Coronary artery (tissue), 2 donors: ENCODE measurements around the gene ARL4A.
"Not testable (repeated sequence)": the region's sequence is repeated elsewhere in the genome, so short reads cannot be mapped to it uniquely, and the experiment has no call there.

Experiments used
- DNase-seq: peaks from one replicate; pipeline ENCODE4 v3.0.0-alpha.2; 2017; ENCODE audit warnings: low spot score
- H3K27ac ChIP-seq, 2 donors: fragments of 200-600 bp; sonication (generic); one replicate each; pipeline ENCODE4 v1.5.1; 2016 to 2019
- H3K4me3 ChIP-seq: fragments of 200-600 bp; sonication (generic); 2 replicates; pipeline ENCODE4 v1.5.1; 2016; ENCODE audit warnings: mild to moderate bottlenecking, moderate library complexity
- CTCF ChIP-seq: fragments of 200-600 bp; sonication (generic); IDR thresholded peaks from one replicate; pipeline ENCODE4 v1.5.1; 2019; ENCODE audit warnings: antibody characterized with exemption

ARL4A gene

GRCh38 chr7:12650080-12650479 is 37.4 kb upstream of the ARL4A start:
- DNase-seq: no peak
- H3K4me3 ChIP-seq: no peak overlapping the region
- no peak for TF ChIP-seq CTCF
- H3K27ac ChIP-seq: no peak overlapping the region

- TF ChIP-seq CTCF: no peak
- H3K4me3 ChIP-seq: no peak overlapping the region
These were observed 34.3 kb upstream of the ARL4A start for GRCh38 chr7:12653110-12653509.

GRCh38 chr7:12653518-12653917 is 33.9 kb upstream of the ARL4A start:
- no peak for DNase-seq
- TF ChIP-seq CTCF: no peak
- H3K4me3 ChIP-seq: no peak overlapping the region
- no peak overlapping the region for H3K27ac ChIP-seq

More at GRCh38 chr7:12653110-12653509, 34.3 kb upstream of the ARL4A start:
- no peak for DNase-seq
- no peak overlapping the region for H3K27ac ChIP-seq

- no peak for TF ChIP-seq CTCF
- no peak overlapping the region for H3K27ac ChIP-seq
- DNase-seq: no peak
- H3K4me3 ChIP-seq: no peak overlapping the region
These were observed 32.3 kb upstream of the ARL4A start for GRCh38 chr7:12655161-12655560.

GRCh38 chr7:12660423-12660822 is 27.0 kb upstream of the ARL4A start:
- not testable (repeated sequence) for DNase-seq, H3K4me3 ChIP-seq, H3K27ac ChIP-seq

GRCh38 chr7:12660986-12661385 is 26.4 kb upstream of the ARL4A start:
- H3K27ac ChIP-seq, DNase-seq, H3K4me3 ChIP-seq: not testable (repeated sequence)

- Histone ChIP-seq H3K4me3 (no peak overlapping the region), H3K27ac (no peak overlapping the region)
- TF ChIP-seq CTCF: no peak
- no peak for DNase-seq
These were observed 25.9 kb upstream of the ARL4A start for GRCh38 chr7:12661581-12661980.

- no peak overlapping the region for H3K27ac ChIP-seq
- H3K4me3 ChIP-seq: no peak overlapping the region
- DNase-seq: no peak
- no peak for TF ChIP-seq CTCF
These were observed 17.3 kb upstream of the ARL4A start for GRCh38 chr7:12670000-12670729.
